H1 (cell line): ENCODE results near the gene FGR. TPM values are rescaled to one million over a fixed set of nuclear protein-coding genes. Genes with fewer than 3 reads are reported as not detected.

Source experiments
- polyA plus RNA-seq, 7 experiments: library from polyadenylated mRNA; depleted of rRNA in 3 of 7; stranded (reverse) in 5 of 7; unstranded in 2 of 7; fragments of >200 nt in 5 of 7; fragments of 200-250 nt in 2 of 7; gene quantifications; 1 replicate in 5 of 7; 2 replicates in 1 of 7; 4 replicates in 1 of 7; pipeline versions ENCODE4 v1.2.1 to v1.2.3, GENCODE V29; 2011 to 2013; ENCODE audit warnings: missing spikeins in 2 of 7, mixed read lengths in 2 of 7
- small RNA-seq: library from polyadenylated mRNA; stranded (forward); fragments of <200 nt; extraction: miRNeasy Mini kit (QIAGEN cat#:217004); gene quantifications from one replicate; pipeline ENCODE3, GENCODE V24; 2013; ENCODE audit not compliant: insufficient read depth
- total RNA-seq: library from RNA; stranded (reverse); fragmentation: NEBNext Ultra II Directional; extraction: Animal tissue kit (Norgen Biotek cat#: 25700); gene quantifications from 2 replicates; pipeline ENCODE4 v1.2.1, GENCODE V29; 2021

FGR gene
- total and polyA plus RNA-seq, 2 of the 8 experiments (the other 6 are each of a cell fraction or from before 2014, with no cell fraction given): 0.22 to 0.95 TPM

Small RNAs within 50 kb of the gene (small RNA-seq; reads per million reads assigned to genes)
- gene AL031729.1 (not detected), gene RNU6-949P (not detected)

Other genes with a start within 250 kb of the FGR start
- gene GPR3, start 242.6 kb downstream of the FGR start, total RNA-seq: 9.4 and 9.9 TPM in 2 replicates
- 26.5 and 34.9 TPM in 2 replicates for gene GPR3, start 242.6 kb downstream of the FGR start, polyA plus RNA-seq (2011; rRNA removed)
- 78.9 and 86.6 TPM in 2 replicates for gene WASF2, start 145.0 kb downstream of the FGR start, total RNA-seq
- gene WASF2, start 145.0 kb downstream of the FGR start, polyA plus RNA-seq (2011; rRNA removed): 32.1 and 44.3 TPM in 2 replicates
- 35.1 and 39.4 TPM in 2 replicates for gene AHDC1, start 31.0 kb downstream of the FGR start, total RNA-seq
- 4.4 and 8.6 TPM in 2 replicates for gene AHDC1, start 31.0 kb downstream of the FGR start, polyA plus RNA-seq (2011; rRNA removed)
- 4.9 and 6.1 TPM in 2 replicates for gene IFI6, start 37.0 kb upstream of the FGR start, total RNA-seq
- gene IFI6, start 37.0 kb upstream of the FGR start, polyA plus RNA-seq (2011; rRNA removed): 13.0 and 13.2 TPM in 2 replicates
- 12.8 and 16.2 TPM in 2 replicates for gene FAM76A, start 90.8 kb upstream of the FGR start, total RNA-seq
- gene FAM76A, start 90.8 kb upstream of the FGR start, polyA plus RNA-seq (2011; rRNA removed): 2.7 and 3.4 TPM in 2 replicates
- gene STX12, start 138.0 kb upstream of the FGR start, total RNA-seq: 11.0 and 11.6 TPM in 2 replicates
- 3.7 and 3.9 TPM in 2 replicates for gene STX12, start 138.0 kb upstream of the FGR start, polyA plus RNA-seq (2011; rRNA removed)
- gene PPP1R8, start 195.6 kb upstream of the FGR start, total RNA-seq: 50.5 and 51.8 TPM in 2 replicates
- gene PPP1R8, start 195.6 kb upstream of the FGR start, polyA plus RNA-seq (2011; rRNA removed): 33.4 and 37.1 TPM in 2 replicates
- gene THEMIS2, start 237.4 kb upstream of the FGR start, total RNA-seq: 12.4 and 17.3 TPM in 2 replicates
- 27.5 and 28.0 TPM in 2 replicates for gene THEMIS2, start 237.4 kb upstream of the FGR start, polyA plus RNA-seq (2011; rRNA removed)